Choroid plexus epithelial cell (primary cell): Measurements from ENCODE around the gene COL9A3.

Experiments
- DNase-seq: peaks from one replicate; pipeline ENCODE4 v3.0.0-alpha.2; 2010; ENCODE audit warnings: low read depth
- H3K4me3 ChIP-seq: 2 replicates; pipeline ENCODE4 v1.5.1; 2011; ENCODE audit warnings: low read depth, mild to moderate bottlenecking, control low read depth, low read length, moderate library complexity
- CTCF ChIP-seq: conservative IDR thresholded peaks from 2 replicates; pipeline ENCODE4 v1.5.1; 2011; ENCODE audit warnings: low read depth, mild to moderate bottlenecking, control low read depth, inconsistent platforms, low read length, moderate library complexity

COL9A3 gene

GRCh38 chr20:62875419-62876361 lies 58.8 kb downstream of the COL9A3 start:
- peak; percentile 82 for DNase-seq
- TF ChIP-seq CTCF, result peak; percentile 56
- H3K4me3 ChIP-seq, result no peak overlapping the region

GRCh38 chr20:62876501-62876901 lies 59.7 kb downstream of the COL9A3 start:
- no peak overlapping the region for H3K4me3 ChIP-seq
- no peak for DNase-seq
- no peak for TF ChIP-seq CTCF

GRCh38 chr20:62876902-62877816 lies 60.3 kb downstream of the COL9A3 start:
- H3K4me3 ChIP-seq, result no peak overlapping the region
- no peak for TF ChIP-seq CTCF

GRCh38 chr20:62878244-62879038 lies 61.6 kb downstream of the COL9A3 start:
- H3K4me3 ChIP-seq, result no peak overlapping the region
- TF ChIP-seq CTCF, result no peak
- no peak for DNase-seq

More at GRCh38 chr20:62876902-62877816, 60.3 kb downstream of the COL9A3 start:
- peak; percentile 71 for DNase-seq

- no peak for DNase-seq
- TF ChIP-seq CTCF, result no peak
- H3K4me3 ChIP-seq, result peak overlapping the region; percentile 3
Measured at GRCh38 chr20:62879275-62880146, 62.7 kb downstream of the COL9A3 start.
